Inferior parietal cortex (tissue), 1 donor: ENCODE results near the gene IGLL5.
"Not testable (repeated sequence)": the region's sequence is repeated elsewhere in the genome, so short reads cannot be mapped to it uniquely, and the experiment has no call there.

ENCODE experiments used
- DNase-seq: peaks from one replicate; pipeline ENCODE4 v3.0.0-alpha.2; 2016; ENCODE audit errors: extremely low spot score

IGLL5 gene

GRCh38 chr22:22914726-22915669 is 27.4 kb downstream of the IGLL5 start:
- DNase-seq = no peak

- no peak for DNase-seq
Observed at GRCh38 chr22:22915670-22916035, 28.0 kb downstream of the IGLL5 start.

- DNase-seq = no peak
Observed at GRCh38 chr22:22916215-22916951, 28.8 kb downstream of the IGLL5 start.

GRCh38 chr22:22916952-22917290 is 29.3 kb downstream of the IGLL5 start:
- no peak for DNase-seq

GRCh38 chr22:22917377-22917776 is 29.8 kb downstream of the IGLL5 start:
- no peak for DNase-seq

- DNase-seq = no peak
Observed at GRCh38 chr22:22918297-22918965, 30.8 kb downstream of the IGLL5 start.

- no peak for DNase-seq
Observed at GRCh38 chr22:22919041-22919440, 31.4 kb downstream of the IGLL5 start.

- no peak for DNase-seq
Observed at GRCh38 chr22:22920104-22920654, 32.6 kb downstream of the IGLL5 start.

- DNase-seq = no peak
Observed at GRCh38 chr22:22920910-22921550, 33.4 kb downstream of the IGLL5 start.

GRCh38 chr22:22921575-22921974 is 34.0 kb downstream of the IGLL5 start:
- no peak for DNase-seq

- not testable (repeated sequence) for DNase-seq
Observed at GRCh38 chr22:22922092-22922953, 34.7 kb downstream of the IGLL5 start.

GRCh38 chr22:22922954-22923319 is 35.3 kb downstream of the IGLL5 start:
- no peak for DNase-seq

GRCh38 chr22:22923379-22923778 is 35.8 kb downstream of the IGLL5 start:
- DNase-seq = no peak

- no peak for DNase-seq
Observed at GRCh38 chr22:22923930-22924329, 36.3 kb downstream of the IGLL5 start.

GRCh38 chr22:22924369-22925145 is 36.9 kb downstream of the IGLL5 start:
- no peak for DNase-seq

- DNase-seq = no peak
Observed at GRCh38 chr22:22925146-22925804, 37.7 kb downstream of the IGLL5 start.

- DNase-seq = no peak
Observed at GRCh38 chr22:22925805-22926369, 38.3 kb downstream of the IGLL5 start.

GRCh38 chr22:22926370-22927195 is 39.0 kb downstream of the IGLL5 start:
- no peak for DNase-seq
